BLaER1 (cell line): Measurements from ENCODE around the gene SYNM.
A peak's percentile ranks its signal among the peaks of the same experiment; 100 is the strongest.
"Not testable (repeated sequence)": the region's sequence is repeated elsewhere in the genome, so short reads cannot be mapped to it uniquely, and the experiment has no call there.

Experiments used
- H3K27ac ChIP-seq: shearing (Covaris generic); formaldehyde crosslinking; 2 replicates; pipeline ENCODE4 v1.8.1; 2022
- H3K27me3 ChIP-seq: shearing (Covaris generic); formaldehyde crosslinking; 2 replicates; pipeline ENCODE4 v1.8.1; 2022
- H3K36me3 ChIP-seq: shearing (Covaris generic); formaldehyde crosslinking; 2 replicates; pipeline ENCODE4 v1.8.1; 2022
- H3K4me1 ChIP-seq: shearing (Covaris generic); formaldehyde crosslinking; 2 replicates; pipeline ENCODE4 v1.8.1; 2022
- H3K4me2 ChIP-seq: shearing (Covaris generic); formaldehyde crosslinking; 2 replicates; pipeline ENCODE4 v1.8.1; 2022
- H3K4me3 ChIP-seq: shearing (Covaris generic); formaldehyde crosslinking; 2 replicates; pipeline ENCODE4 v1.8.1; 2022
- H3K9ac ChIP-seq: shearing (Covaris generic); formaldehyde crosslinking; 2 replicates; pipeline ENCODE4 v1.8.1; 2022
- H3K9me3 ChIP-seq: shearing (Covaris generic); formaldehyde crosslinking; 2 replicates; pipeline ENCODE4 v1.8.1; 2022
- H4K20me1 ChIP-seq: shearing (Covaris generic); formaldehyde crosslinking; 2 replicates; pipeline ENCODE4 v1.8.1; 2022
- Cebpa-rat ChIP-seq: shearing (Covaris generic); IDR thresholded peaks from 2 replicates; pipeline ENCODE4 v1.8.1; 2022

SYNM gene

GRCh38 chr15:99104788-99105513, at the start of gene SYNM:
TSS of gene SYNM (plus strand) at chr15:99105080. CDS start at chr15:99105200, 120 bp downstream.
- Histone ChIP-seq H3K4me3 (peak within 1 kb of the TSS; percentile 66), H3K36me3 (no peaks in the 10 kb centered on the region), H3K27ac (no peak within 1 kb of the TSS), H3K4me1 (peaks cover 48% of the 10 kb centered on the region), H4K20me1 (peaks cover 15% of the 10 kb centered on the region; the same call in 1 of the 2 replicates), H3K4me2 (peak within 1 kb of the TSS; percentile 82), H3K9ac (no peak within 1 kb of the TSS), H3K9me3 (no peaks in the 10 kb centered on the region), H3K27me3 (peaks cover 46% of the 10 kb centered on the region)
- no peak for TF ChIP-seq Cebpa-rat

GRCh38 chr15:99055555-99056134, 49.2 kb upstream of the SYNM start:
- no peaks in the 10 kb centered on the region for H3K36me3 ChIP-seq
- TF ChIP-seq Cebpa-rat: no peak
- H3K4me2 ChIP-seq: no peak overlapping the region
- H3K4me1 ChIP-seq: peaks cover 33% of the 10 kb centered on the region
- no peak overlapping the region for H3K27ac ChIP-seq
- H3K27me3 ChIP-seq: no peaks in the 10 kb centered on the region
- H3K9ac ChIP-seq: no peak overlapping the region
- no peaks in the 10 kb centered on the region for H4K20me1 ChIP-seq
- no peaks in the 10 kb centered on the region for H3K9me3 ChIP-seq
- H3K4me3 ChIP-seq: no peak overlapping the region

GRCh38 chr15:99057020-99057419, 47.9 kb upstream of the SYNM start:
- no peak for TF ChIP-seq Cebpa-rat

GRCh38 chr15:99057697-99058420, 47.0 kb upstream of the SYNM start:
- no peaks in the 10 kb centered on the region for H3K36me3 ChIP-seq
- H3K4me2 ChIP-seq: peak overlapping the region; percentile 71
- H3K4me1 ChIP-seq: peaks cover 25% of the 10 kb centered on the region
- no peak for TF ChIP-seq Cebpa-rat
- H4K20me1 ChIP-seq: no peaks in the 10 kb centered on the region
- no peaks in the 10 kb centered on the region for H3K9me3 ChIP-seq
- H3K27me3 ChIP-seq: no peaks in the 10 kb centered on the region
- H3K4me3 ChIP-seq: no peak overlapping the region; the same call in 1 of the 2 replicates
- H3K9ac ChIP-seq: no peak overlapping the region
- H3K27ac ChIP-seq: no peak overlapping the region

More at GRCh38 chr15:99057020-99057419, 47.9 kb upstream of the SYNM start:
- H3K27me3 ChIP-seq: no peaks in the 10 kb centered on the region
- no peaks in the 10 kb centered on the region for H3K36me3 ChIP-seq
- H3K27ac ChIP-seq: no peak overlapping the region
- H3K9ac ChIP-seq: no peak overlapping the region
- H3K4me3 ChIP-seq: no peak overlapping the region
- no peaks in the 10 kb centered on the region for H3K9me3 ChIP-seq
- H3K4me2 ChIP-seq: no peak overlapping the region
- H3K4me1 ChIP-seq: peaks cover 31% of the 10 kb centered on the region
- H4K20me1 ChIP-seq: no peaks in the 10 kb centered on the region

- Histone ChIP-seq H3K4me3 (peak overlapping the region; percentile 77), H3K4me2 (peak overlapping the region; percentile 71)
- no peak for TF ChIP-seq Cebpa-rat
Observed at GRCh38 chr15:99058421-99058870, 46.4 kb upstream of the SYNM start.

GRCh38 chr15:99059010-99059981, 45.6 kb upstream of the SYNM start:
- Histone ChIP-seq H3K27ac (peak overlapping the region; percentile 81), H3K4me2 (peak overlapping the region; percentile 98)

More at GRCh38 chr15:99058421-99058870, 46.4 kb upstream of the SYNM start:
- no peak overlapping the region for H3K9ac ChIP-seq
- no peaks in the 10 kb centered on the region for H3K27me3 ChIP-seq
- H3K9me3 ChIP-seq: no peaks in the 10 kb centered on the region
- H4K20me1 ChIP-seq: no peaks in the 10 kb centered on the region
- H3K27ac ChIP-seq: no peak overlapping the region
- peaks cover 29% of the 10 kb centered on the region for H3K4me1 ChIP-seq
- no peaks in the 10 kb centered on the region for H3K36me3 ChIP-seq

GRCh38 chr15:99060186-99060585, 44.7 kb upstream of the SYNM start:
- H3K4me2 ChIP-seq, H3K27ac ChIP-seq, H3K27me3 ChIP-seq: not testable (repeated sequence)

More at GRCh38 chr15:99059010-99059981, 45.6 kb upstream of the SYNM start:
- no peaks in the 10 kb centered on the region for H3K27me3 ChIP-seq
- H3K9ac ChIP-seq: peak overlapping the region; percentile 82
- no peaks in the 10 kb centered on the region for H4K20me1 ChIP-seq
- TF ChIP-seq Cebpa-rat: no peak
- peak overlapping the region; percentile 77 for H3K4me3 ChIP-seq
- no peaks in the 10 kb centered on the region for H3K36me3 ChIP-seq
- peaks cover 38% of the 10 kb centered on the region for H3K4me1 ChIP-seq
- no peaks in the 10 kb centered on the region for H3K9me3 ChIP-seq

GRCh38 chr15:99062226-99062625, 42.7 kb upstream of the SYNM start:
- no peak for TF ChIP-seq Cebpa-rat
- H3K27me3 ChIP-seq: no peaks in the 10 kb centered on the region
- H3K9ac ChIP-seq: no peak overlapping the region
- H4K20me1 ChIP-seq: no peaks in the 10 kb centered on the region
- H3K36me3 ChIP-seq: no peaks in the 10 kb centered on the region
- no peaks in the 10 kb centered on the region for H3K9me3 ChIP-seq
- peaks cover 40% of the 10 kb centered on the region for H3K4me1 ChIP-seq
- H3K4me2 ChIP-seq: no peak overlapping the region
- H3K27ac ChIP-seq: no peak overlapping the region
- no peak overlapping the region for H3K4me3 ChIP-seq

More at GRCh38 chr15:99060186-99060585, 44.7 kb upstream of the SYNM start:
- not testable (repeated sequence) for H4K20me1 ChIP-seq, H3K4me3 ChIP-seq, H3K9ac ChIP-seq, H3K36me3 ChIP-seq, H3K9me3 ChIP-seq
- H3K4me1 ChIP-seq: peaks cover 43% of the 10 kb centered on the region

- H3K4me3 ChIP-seq: no peak overlapping the region
- H3K27me3 ChIP-seq: no peaks in the 10 kb centered on the region
Observed at GRCh38 chr15:99068186-99068585, 36.7 kb upstream of the SYNM start.

More at GRCh38 chr15:99068186-99068585, 36.7 kb upstream of the SYNM start:
- Histone ChIP-seq H3K36me3 (no peaks in the 10 kb centered on the region), H3K27ac (no peak overlapping the region), H4K20me1 (no peaks in the 10 kb centered on the region), H3K4me1 (peaks cover 16% of the 10 kb centered on the region), H3K4me2 (no peak overlapping the region), H3K9me3 (no peaks in the 10 kb centered on the region), H3K9ac (no peak overlapping the region)
- TF ChIP-seq Cebpa-rat: no peak
